Stimulated activated CD4-positive, alpha-beta T cell treated with anti-CD3 and anti-CD28 coated beads, Interleukin-12 subunit alpha, Interleukin-12 subunit beta, amount 100 ng/mL, for 48 hours (primary cell): ENCODE data around the gene FXYD2.
"Not testable (repeated sequence)": the region's sequence is repeated elsewhere in the genome, so short reads cannot be mapped to it uniquely, and the experiment has no call there.

ENCODE experiments used
- DNase-seq, 3 donors: peaks; one replicate each; pipeline ENCODE4 v3.0.0-alpha.2; 2020; ENCODE audit warnings: low read depth in 2 of 3, low spot score in 1 of 3

Gene FXYD2

GRCh38 chr11:117824571-117825537, at the start of gene FXYD2:
Gene FXYD2 (minus strand): TSS chr11:117824744. CDS start chr11:117824678, 66 bp downstream.
- no peak for DNase-seq

GRCh38 chr11:117873828-117874125, 49.2 kb upstream of the FXYD2 start:
- no peak for DNase-seq

DNA sequence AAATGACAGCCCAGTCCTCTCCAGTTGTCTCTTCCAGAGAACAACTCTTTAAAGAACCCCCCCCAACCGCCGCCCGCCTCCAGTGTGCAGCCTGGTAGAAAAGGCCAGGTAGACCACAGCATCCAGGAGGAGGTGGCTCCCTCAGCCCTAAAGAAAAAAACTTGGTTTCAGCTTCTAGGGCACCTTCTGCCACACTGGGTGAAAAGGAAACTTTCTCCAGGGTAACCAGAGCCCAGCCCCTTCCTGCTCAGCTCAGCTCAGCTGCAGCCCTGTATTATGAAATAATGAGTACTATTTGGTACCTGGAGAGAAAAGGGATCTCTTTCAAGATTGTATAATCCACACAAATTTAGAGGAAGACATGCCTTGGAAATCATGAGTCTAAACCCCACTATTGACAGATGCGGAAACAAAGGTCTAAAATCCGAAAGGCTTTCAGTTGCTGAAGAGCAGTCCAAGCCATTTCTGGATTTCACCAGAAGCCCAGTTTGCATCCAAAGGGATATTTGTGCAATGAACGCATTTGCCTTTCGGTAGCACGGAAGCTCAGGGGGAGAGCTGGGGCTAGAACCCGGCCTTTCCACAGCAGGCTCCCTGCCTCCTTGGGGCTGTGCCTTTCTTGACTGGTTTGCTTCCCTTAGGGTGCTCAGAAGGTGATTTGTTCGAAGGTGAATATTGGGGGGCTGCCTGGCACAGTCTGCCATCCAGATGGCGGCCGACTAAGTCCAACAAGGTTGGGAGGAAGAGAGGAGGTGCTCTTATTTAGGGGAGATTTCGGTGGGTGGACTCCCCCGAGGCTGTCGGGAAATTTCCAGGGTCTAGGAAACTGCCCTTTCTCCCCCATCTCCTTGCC, 48.7 kb upstream of the FXYD2 start:
- no peak for DNase-seq

DNA sequence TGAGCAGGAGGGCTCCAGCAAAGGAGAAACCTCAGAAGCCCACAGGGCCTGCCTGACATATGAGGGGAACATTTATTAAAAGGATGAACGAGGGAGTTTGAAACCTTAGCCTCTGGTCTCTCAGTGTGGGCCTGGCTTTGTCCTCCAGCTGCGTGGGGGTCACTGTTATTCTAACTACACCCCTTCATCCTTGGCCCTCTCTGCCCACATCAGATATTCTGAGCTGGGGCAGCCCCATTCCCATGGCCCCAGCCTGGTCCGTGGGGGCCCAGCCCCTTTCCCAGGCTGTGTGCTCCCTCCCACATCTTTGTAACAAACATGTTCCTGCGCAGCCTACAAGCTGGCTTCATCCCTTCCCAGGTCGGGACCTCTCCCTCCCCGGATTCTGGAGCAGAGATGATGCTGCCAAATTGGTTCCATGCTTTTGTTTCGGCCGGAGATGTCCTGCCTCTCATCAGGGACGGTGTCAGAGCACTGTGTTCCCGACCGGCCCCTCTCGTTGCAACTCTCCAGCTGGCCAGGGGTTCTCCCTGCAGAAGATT, 47.9 kb upstream of the FXYD2 start:
- no peak for DNase-seq

DNA sequence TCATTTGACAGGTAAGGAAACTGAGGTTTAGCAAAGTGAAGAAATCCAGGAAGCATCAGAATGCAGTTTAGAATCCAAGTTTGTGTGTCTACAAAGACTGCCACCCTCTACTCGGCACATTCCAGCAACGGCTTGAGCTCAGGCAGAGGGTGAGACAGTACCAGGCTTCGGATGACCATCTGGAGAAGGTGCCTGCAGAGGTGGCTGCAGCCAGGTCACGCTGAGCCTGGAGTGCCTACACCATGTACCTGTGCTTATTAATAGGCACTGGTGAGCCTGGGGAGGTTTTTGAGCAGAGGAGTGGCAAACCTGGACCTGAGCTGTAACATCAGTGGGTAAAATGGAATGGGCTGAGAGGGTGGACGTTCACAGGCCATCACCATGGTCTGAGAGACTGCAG, 47.2 kb upstream of the FXYD2 start:
- DNase-seq, result no peak

GRCh38 chr11:117871160-117871559, 46.6 kb upstream of the FXYD2 start:
- DNase-seq, result no peak

- no peak for DNase-seq
Observed at GRCh38 chr11:117870103-117870952, 45.8 kb upstream of the FXYD2 start.

GRCh38 chr11:117869604-117870003, 45.1 kb upstream of the FXYD2 start:
- no peak for DNase-seq

DNA sequence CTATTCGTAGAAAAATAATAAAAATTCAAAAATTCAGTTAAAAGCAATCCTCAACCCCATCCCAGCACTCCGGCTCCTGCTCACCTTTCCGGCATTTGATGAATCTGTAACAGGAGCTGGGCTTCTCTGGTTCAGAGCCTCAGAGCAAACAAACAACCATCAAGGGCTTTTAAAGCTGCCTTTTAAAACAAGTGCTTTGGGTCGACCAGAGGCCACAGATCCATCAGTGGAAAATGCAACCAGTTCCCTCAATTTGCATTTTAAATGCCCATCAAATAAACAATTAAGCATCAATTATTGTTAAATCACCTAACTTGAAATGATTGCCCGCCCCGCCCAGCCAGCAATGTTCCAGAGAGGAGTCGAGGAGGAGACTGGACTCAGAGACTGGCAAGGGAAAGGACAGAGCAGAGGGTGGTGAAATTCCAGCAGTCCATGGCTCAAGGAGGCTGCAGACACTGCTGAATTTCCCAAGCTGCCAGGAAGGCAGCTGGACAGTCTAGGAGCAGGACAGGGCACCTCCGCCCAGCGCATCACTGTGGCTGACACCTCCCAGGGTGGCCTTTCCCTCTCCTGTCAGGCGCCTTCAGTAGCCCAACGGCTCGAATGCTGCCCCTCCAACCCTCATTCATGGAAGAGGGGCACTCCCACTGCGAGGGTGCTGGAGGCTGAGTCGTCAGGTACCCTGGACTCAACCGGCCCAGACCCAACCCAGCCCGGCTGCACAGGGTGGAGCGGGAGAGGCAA, 44.4 kb upstream of the FXYD2 start:
- no peak for DNase-seq

DNA sequence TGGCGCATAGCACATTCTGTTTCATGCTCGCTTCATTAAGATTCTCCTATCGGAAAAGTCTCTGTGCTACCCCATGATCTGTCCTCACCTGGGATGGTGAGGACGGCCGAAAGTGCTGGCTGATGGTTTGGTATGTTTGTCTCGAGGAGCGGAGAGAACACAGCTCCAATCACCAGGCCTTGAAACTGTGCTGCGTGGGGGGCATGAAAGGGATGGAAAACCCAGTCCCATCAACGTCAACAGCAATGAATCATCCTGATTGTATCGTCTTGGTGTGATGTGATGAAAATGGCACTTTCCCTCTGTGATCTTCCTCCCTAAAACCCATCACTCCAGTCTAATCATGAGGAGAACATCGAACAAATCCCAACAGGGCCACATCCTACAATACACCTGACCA, 43.5 kb upstream of the FXYD2 start:
- no peak for DNase-seq

- no peak for DNase-seq
Observed at GRCh38 chr11:117866526-117866925, 42.0 kb upstream of the FXYD2 start.

DNA sequence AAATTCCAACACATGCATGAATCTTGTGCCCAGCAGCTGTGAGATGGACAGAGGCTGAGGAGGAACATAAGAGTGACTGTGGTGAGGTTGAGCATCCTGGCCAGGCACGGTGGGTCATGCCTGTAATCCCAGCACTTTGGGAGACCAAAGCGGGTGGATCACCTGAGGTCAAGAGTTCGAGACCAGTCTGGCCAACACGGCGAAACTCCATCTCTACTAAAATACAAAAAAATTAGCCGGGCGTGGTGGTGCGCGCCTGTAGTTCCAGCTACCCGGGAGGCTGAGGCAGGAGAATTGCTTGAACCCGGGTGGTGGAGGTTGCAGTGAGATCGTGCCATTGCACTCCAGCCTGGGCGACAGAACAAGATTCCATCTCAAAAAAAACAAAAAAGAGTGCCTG, 41.0 kb upstream of the FXYD2 start:
- DNase-seq, result not testable (repeated sequence)

DNA sequence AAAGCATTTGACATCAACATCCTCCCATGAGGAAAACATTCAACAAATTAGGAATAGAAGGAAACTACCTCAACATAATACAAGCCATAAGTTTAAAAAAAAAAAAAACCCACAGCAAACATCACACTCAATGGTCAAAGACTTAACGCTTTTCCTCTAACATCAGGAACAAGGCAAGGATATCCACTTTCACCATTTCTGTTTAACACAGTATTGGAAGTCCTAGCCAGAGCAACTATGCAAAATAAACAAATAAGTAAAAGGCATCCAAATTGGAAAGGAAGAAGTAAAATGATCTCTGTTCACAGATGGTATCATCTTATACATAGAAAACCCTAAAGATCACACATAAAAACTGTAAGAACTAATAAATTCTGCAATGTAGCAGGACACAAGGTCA, 38.8 kb upstream of the FXYD2 start:
- no peak for DNase-seq

- DNase-seq, result no peak
Observed at GRCh38 chr11:117862753-117863152, 38.2 kb upstream of the FXYD2 start.

DNA sequence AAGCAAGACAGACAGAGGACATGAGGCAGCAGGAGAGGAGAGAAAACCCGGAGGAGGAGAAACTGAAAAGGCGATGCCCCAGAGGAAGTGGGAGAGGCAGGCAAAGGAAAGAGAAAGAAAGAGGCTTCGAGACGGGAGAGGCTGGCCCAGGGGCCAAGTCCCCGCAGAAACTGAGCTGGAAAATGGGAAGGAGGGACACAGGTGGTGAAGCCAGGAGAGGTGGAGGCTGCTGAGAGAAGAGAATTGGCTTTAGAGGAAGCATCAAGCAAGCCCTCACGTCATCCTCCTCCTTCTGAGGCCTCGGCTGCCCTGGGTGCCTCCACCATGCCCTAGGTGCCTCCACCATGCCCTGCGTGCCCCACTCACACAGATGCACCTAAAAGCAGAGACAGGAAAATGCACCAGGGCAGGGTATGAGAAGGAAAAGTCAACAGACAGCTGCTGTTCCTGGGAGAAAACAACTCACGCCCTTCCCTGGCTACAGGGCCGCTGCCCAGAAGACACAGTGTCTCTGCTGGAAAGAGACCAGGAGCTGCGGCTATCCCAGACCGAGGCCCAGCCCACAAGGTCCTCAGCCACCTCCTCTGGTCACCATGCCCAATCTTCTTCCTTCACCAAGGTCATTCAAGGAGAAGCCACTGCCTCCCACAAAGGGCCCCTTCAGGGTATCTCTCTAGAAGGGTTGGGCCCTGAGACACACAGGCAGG, 37.6 kb upstream of the FXYD2 start:
- no peak for DNase-seq

- DNase-seq, result no peak
Observed at GRCh38 chr11:117861151-117862018, 36.8 kb upstream of the FXYD2 start.

DNA sequence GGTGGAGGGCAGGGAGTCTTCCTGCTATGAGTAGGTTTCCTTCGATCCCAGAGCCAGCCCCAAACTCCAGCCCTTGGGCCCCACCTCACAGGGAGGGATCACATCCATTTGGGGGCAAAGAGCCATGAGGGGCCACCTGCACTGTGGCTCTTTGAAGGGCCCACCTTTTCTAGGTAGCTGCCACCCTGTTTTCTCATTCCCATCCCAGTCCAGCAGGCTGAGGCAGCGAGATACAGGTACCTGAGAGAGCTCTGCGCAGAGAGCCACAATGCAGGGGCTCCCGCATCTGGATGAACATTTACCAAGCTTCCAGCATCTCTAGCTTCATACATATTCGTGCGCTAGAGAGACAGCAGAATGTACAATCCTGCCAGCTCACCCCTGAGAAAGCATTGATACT, 35.6 kb upstream of the FXYD2 start:
- DNase-seq, result no peak

GRCh38 chr11:117859488-117860112, 35.1 kb upstream of the FXYD2 start:
- no peak for DNase-seq
